IPS DF 6.9 (cell line): ENCODE data around the gene STARD8.
"Not testable (repeated sequence)": the region's sequence is repeated elsewhere in the genome, so short reads cannot be mapped to it uniquely, and the experiment has no call there.

Experiments
- DNase-seq: peaks from one replicate; pipeline ENCODE4 v3.0.0-alpha.2; 2013; ENCODE audit warnings: low read depth, low spot score
- H3K27ac ChIP-seq: one replicate; pipeline ENCODE4 v1.5.1; 2013; ENCODE audit warnings: low read length, control low read depth
- H3K27me3 ChIP-seq: 2 replicates; pipeline ENCODE4 v1.6.1; 2013; ENCODE audit warnings: mild to moderate bottlenecking, low read length; ENCODE audit not compliant: control insufficient read depth, insufficient read depth
- H3K36me3 ChIP-seq: 2 replicates; pipeline ENCODE4 v1.6.1; 2013; ENCODE audit warnings: low read length; ENCODE audit not compliant: control insufficient read depth, insufficient read depth
- H3K4me1 ChIP-seq: 2 replicates; pipeline ENCODE4 v1.6.1; 2013; ENCODE audit warnings: low read length; ENCODE audit not compliant: control insufficient read depth, insufficient read depth
- H3K4me3 ChIP-seq: 2 replicates; pipeline ENCODE4 v1.5.1; 2013; ENCODE audit warnings: mild to moderate bottlenecking, low read length
- H3K9me3 ChIP-seq: 2 replicates; pipeline ENCODE4 v1.6.1; 2013; ENCODE audit warnings: low read length, inconsistent platforms; ENCODE audit not compliant: control insufficient read depth, insufficient read depth
- WGBS: extraction: QIAGEN DNeasy Blood & Tissue Kit; methylation state at CpG from one replicate; pipeline ENCODE4 v1.1.7; 2013; ENCODE audit warnings: mixed read lengths, missing lambda C conversion rate; ENCODE audit not compliant: insufficient read length, insufficient coverage; 5-methylcytosine and 5-hydroxymethylcytosine counted together

Gene STARD8

DNA sequence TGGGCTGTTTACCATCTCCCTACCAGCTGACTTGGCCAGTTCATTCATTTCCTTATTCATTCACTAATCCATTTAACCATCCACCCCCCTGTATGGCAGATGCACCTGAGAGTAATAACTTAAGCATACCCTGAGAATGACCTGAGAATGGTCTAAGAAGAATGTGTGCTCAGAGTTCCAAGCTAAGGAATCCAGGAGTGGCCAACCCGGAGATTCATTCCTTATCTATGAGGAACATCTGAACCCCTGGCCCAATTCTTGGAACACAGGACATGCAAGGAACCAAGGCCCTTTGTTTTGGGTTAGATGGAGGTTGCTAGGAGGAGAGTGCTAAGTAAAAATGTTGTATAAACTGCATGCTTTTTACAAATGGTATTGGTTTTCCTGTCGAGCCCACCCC lies 13.5 kb upstream of the STARD8 start:
- H3K27ac ChIP-seq: no peak overlapping the region
- no CpG with 5 or more reads among the region's 2 CpGs for WGBS
- DNase-seq: no peak
- no peak overlapping the region for H3K4me3 ChIP-seq
- no peaks in the 10 kb centered on the region for H3K4me1 ChIP-seq
- H3K27me3 ChIP-seq: no peaks in the 10 kb centered on the region
- H3K36me3 ChIP-seq: no peaks in the 10 kb centered on the region
- H3K9me3 ChIP-seq: no peaks in the 10 kb centered on the region

DNA sequence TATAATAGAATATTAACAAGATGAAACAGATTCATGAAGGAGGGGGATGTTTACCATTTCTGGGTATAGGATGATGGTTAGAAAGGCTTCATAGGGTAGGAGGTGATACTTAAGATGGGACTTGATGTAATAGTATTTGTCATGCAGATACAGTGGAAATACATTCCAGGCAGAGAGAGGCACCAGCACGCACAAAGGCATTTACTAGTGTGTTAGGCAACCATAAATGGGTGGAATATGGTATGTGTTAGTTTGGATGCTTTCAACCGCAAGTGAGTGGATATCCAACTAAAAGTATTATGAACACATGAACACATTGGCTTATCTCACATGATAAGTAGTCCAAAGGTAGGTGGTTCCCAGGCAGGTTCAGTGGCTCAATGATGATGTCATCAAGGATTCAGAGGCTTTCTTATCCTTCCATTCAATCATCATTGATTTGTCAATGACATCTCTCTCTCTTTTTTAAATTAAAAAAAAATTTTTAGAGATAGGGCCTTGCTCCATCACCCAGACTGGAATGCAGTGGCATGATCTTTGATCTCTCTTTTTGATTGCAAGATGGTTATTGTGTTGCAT lies 12.7 kb upstream of the STARD8 start:
- Histone ChIP-seq H3K27ac (no peak overlapping the region), H3K36me3 (no peaks in the 10 kb centered on the region), H3K4me1 (no peaks in the 10 kb centered on the region), H3K4me3 (no peak overlapping the region), H3K9me3 (no peaks in the 10 kb centered on the region), H3K27me3 (no peaks in the 10 kb centered on the region)
- no CpG with 5 or more reads among the region's 2 CpGs for WGBS
- no peak for DNase-seq

DNA sequence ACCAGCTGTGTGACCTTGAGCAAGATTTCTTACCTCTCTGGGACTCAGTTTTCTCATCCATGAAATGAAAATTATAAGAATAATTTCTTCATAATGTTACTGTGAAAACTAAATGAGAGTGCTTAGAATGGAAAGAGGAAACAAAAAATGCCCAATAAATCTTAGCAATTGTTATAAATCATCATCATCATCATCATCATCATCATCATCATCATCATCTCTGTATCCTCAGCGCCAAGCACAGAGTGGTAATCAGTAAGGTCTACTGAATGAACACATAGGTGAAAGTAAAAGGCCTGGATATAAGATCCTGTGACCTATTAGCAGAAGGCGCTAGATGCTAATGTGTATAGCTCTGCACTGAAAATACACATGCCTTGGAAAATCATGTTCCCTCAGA lies 6.8 kb upstream of the STARD8 start:
- no peak overlapping the region for H3K4me3 ChIP-seq
- WGBS: no CpG with 5 or more reads among the region's 2 CpGs
- no peaks in the 10 kb centered on the region for H3K36me3 ChIP-seq
- DNase-seq: no peak
- H3K4me1 ChIP-seq: no peaks in the 10 kb centered on the region
- no peak overlapping the region for H3K27ac ChIP-seq
- H3K27me3 ChIP-seq: no peaks in the 10 kb centered on the region
- H3K9me3 ChIP-seq: no peaks in the 10 kb centered on the region

DNA sequence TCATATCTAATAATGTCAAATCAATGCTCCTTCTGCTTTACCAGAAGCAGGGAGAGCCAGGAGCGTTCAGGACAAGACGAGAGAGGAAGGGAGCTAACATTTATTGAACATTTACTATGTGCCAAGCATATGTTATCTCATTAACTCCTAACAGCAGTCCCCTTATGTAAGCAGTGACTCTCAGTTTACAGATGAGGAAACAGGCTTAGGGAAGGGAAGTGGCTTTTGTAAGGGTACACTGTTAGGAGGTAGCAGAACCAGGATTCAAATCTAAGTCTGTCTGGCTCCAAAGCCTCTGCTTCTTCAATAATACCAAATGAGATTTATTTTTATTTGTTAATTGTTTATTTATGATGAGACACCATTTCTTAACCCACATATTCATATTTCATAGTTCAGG lies 2.6 kb upstream of the STARD8 start:
- Histone ChIP-seq H3K4me3 (no peak overlapping the region), H3K27me3 (no peaks in the 10 kb centered on the region), H3K4me1 (peaks cover 2% of the 10 kb centered on the region), H3K9me3 (no peaks in the 10 kb centered on the region), H3K36me3 (no peaks in the 10 kb centered on the region), H3K27ac (no peak overlapping the region)
- WGBS: no CpG with 5 or more reads among the region's 2 CpGs
- DNase-seq: no peak

DNA sequence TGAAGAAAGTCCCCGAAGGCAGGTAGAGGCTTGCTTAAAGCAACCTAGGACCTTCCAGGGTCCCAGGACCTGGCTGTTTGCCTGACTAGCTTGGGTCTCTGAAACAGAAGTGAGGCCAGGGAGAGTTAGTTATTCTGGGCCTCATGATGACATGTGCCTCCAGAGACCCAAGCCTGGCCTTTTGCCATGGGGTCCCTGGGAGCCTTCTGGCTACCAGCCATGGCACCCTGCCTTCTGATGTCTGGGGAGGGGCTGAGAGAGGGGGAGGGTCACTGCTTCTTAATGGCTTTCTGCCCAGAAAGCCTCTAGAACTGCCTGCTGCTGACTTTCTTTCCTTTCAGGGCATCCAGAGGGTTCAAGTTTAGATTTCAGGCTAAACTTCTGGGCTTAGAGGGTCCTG lies 1.0 kb upstream of the STARD8 start:
- Histone ChIP-seq H3K27ac (no peak overlapping the region), H3K9me3 (no peaks in the 10 kb centered on the region), H3K4me3 (no peak overlapping the region), H3K27me3 (no peaks in the 10 kb centered on the region), H3K4me1 (peaks cover 2% of the 10 kb centered on the region), H3K36me3 (no peaks in the 10 kb centered on the region)
- DNase-seq: no peak
- WGBS: no CpG with 5 or more reads among the region's 1 CpG

DNA sequence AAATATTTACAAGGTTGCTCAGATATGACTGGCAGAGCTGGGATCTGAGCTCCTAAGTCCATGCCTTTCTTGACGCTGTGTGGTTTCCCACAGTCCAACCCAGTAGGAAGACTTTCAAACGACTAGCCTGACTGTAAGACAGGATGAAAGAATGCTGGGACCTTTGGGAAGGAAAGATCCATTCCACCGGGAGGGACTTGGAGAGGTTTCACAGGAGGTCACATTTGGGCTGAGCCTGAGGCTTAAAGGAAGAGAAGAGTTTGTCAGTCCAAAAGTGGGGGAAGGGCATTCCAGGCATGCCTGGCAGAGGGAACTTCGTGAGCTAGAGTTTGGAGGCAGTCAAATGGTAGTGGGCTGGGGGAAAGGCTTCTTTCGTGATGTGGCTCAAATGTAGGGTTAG lies 1.5 kb downstream of the STARD8 start:
- Histone ChIP-seq H3K4me3 (no peak overlapping the region), H3K36me3 (no peaks in the 10 kb centered on the region), H3K27ac (no peak overlapping the region), H3K27me3 (no peaks in the 10 kb centered on the region), H3K4me1 (peaks cover 2% of the 10 kb centered on the region), H3K9me3 (no peaks in the 10 kb centered on the region)
- no CpG with 5 or more reads among the region's 5 CpGs for WGBS
- DNase-seq: no peak

DNA sequence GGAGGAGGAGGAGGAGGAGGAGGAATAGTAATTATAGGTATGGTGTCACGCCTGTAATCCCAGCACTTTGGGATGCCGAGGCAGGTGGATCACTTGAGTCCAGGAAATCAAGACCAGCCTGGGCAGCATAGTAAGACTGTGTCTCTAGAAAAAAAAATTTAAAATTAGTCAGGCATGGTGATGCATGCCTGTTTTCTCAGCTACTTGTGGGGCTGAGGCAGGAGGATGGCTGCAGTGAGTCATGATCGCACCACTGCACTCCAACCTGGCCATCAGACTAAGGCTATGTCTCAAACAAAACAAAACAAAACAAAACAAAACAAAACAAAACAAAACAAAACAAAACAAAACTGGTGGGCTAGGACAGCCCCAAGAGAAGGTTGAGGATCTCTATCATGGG lies 3.0 kb downstream of the STARD8 start:
- no CpG with 5 or more reads among the region's 3 CpGs for WGBS
- H3K27ac ChIP-seq: no peak overlapping the region
- H3K36me3 ChIP-seq: no peaks in the 10 kb centered on the region
- no peak for DNase-seq
- H3K4me3 ChIP-seq: no peak overlapping the region
- no peaks in the 10 kb centered on the region for H3K27me3 ChIP-seq
- no peaks in the 10 kb centered on the region for H3K9me3 ChIP-seq
- H3K4me1 ChIP-seq: peaks cover 2% of the 10 kb centered on the region

DNA sequence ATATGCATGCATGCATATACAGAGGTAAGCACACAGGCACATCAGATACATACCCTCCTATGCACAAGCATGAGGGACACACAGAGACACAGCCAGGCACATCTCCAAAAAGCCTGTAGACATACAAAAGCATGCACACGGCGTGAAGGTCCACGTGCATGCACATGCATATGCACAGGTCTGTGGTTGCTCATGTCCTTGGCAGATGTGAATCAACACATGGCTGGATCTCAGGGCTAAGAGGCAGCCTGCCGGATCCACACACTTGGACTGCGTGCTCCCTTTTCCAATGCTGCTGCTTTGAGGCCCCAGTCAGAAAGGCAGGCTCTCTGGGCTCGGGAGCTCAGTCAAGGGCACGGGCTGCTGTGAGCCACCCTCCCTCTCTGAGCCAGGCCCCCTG lies 3.6 kb downstream of the STARD8 start:
- H3K27ac ChIP-seq: no peak overlapping the region
- no peaks in the 10 kb centered on the region for H3K27me3 ChIP-seq
- no peak overlapping the region for H3K4me3 ChIP-seq
- no peaks in the 10 kb centered on the region for H3K9me3 ChIP-seq
- peaks cover 2% of the 10 kb centered on the region for H3K4me1 ChIP-seq
- H3K36me3 ChIP-seq: no peaks in the 10 kb centered on the region
- no CpG with 5 or more reads among the region's 7 CpGs for WGBS
- no peak for DNase-seq

DNA sequence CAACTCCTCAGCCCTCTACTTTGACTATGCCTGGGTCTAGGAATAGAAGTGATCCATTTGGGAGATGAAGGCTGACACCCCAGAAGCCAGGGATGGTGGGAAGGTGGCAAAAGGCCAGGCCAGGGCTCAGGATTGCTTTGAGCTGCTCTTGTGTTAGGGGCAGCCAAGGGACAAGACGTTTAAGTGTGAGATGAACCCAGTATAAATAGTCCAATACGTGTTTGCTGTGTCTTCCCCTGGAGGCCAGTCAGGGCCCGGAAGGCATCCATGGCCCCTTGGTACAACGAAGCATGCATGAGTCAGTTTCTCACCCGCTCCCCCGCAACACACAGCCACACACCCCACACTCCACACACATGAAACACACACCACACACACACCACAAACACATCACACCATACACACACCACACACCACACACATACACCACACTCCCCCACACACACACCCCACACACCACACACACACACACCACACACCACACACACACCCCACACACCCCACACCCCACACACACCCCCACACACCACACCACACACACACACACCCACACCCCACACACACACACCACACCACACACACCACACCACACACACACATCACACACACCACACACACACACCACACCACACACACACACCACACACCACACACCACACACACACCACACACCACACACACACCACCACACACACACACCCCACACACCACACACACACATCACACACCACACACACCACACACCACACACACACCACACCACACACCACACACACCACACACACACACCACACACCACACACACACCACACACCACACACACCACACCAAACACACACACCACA lies 5.1 kb downstream of the STARD8 start:
- DNase-seq: no peak

DNA sequence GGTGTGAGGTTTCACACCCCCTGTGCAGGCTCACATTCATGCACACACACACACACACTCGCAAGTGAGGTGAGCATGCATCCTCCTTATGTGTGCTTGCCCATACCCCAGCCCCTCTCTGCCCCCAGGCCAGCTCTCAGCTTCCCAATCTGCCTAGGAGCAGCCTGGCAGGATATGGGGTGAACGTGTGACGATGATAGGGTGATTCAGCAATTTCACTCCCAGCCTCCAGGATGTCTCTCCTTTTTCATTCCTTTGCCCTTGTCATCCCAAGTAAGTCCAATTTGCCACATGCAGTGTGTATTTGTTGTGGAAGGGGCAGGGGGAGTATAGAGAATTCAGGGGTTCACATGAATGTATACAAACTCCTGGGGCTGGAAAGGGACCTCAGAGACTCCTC lies 7.2 kb downstream of the STARD8 start:
- Histone ChIP-seq H3K36me3 (no peaks in the 10 kb centered on the region), H3K27ac (no peak overlapping the region), H3K4me1 (0 out of 2 replicates have a peak, but pooled peaks cover 2% of the 10 kb centered on the region), H3K4me3 (no peak overlapping the region), H3K9me3 (no peaks in the 10 kb centered on the region), H3K27me3 (no peaks in the 10 kb centered on the region)
- no peak for DNase-seq
- WGBS: no CpG with 5 or more reads among the region's 3 CpGs

More for the DNA sequence above, 5.1 kb downstream of the STARD8 start:
- Histone ChIP-seq H3K27ac (no peak overlapping the region), H3K36me3 (no peaks in the 10 kb centered on the region), H3K4me3 (no peak overlapping the region), H3K9me3 (no peaks in the 10 kb centered on the region), H3K27me3 (no peaks in the 10 kb centered on the region), H3K4me1 (peaks cover 1% of the 10 kb centered on the region; the same call in 1 of the 2 replicates)
- WGBS: no CpG with 5 or more reads among the region's 6 CpGs

DNA sequence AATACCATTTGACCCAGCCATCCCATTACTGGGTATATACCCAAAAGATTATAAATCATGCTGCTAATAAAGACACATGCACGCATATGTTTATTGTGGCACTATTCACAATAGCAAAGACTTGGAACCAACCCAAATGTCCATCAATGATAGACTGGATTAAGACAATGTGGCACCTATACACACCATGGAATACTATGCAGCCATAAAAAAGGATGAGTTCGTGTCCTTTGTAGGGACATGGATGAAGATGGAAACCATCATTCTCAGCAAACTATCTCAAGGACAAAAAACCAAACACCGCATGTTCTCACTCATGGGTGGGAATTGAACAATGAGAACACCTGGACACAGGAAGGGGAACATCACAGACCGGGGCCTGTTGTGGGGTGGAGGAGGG lies 9.0 kb downstream of the STARD8 start:
- H3K36me3 ChIP-seq, H3K27me3 ChIP-seq, H3K9me3 ChIP-seq, H3K4me3 ChIP-seq, H3K27ac ChIP-seq, H3K4me1 ChIP-seq, DNase-seq: not testable (repeated sequence)
- WGBS: no CpG with 5 or more reads among the region's 4 CpGs
